HL-60 (cell line): Measurements from ENCODE around the gene COA7.

Experiments used
- GABPA ChIP-seq: IDR thresholded peaks from 2 replicates; pipeline ENCODE4 v1.6.1; 2012; ENCODE audit warnings: low read depth
- POLR2AphosphoS5 ChIP-seq: IDR thresholded peaks from 2 replicates; pipeline ENCODE4 v1.6.1; 2012; ENCODE audit warnings: low read depth
- TF ChIP-seq, protein P1 (sequence below): IDR thresholded peaks from one replicate; pipeline ENCODE4 v1.5.1; 2011; ENCODE audit warnings: low read length, control low read depth, inconsistent platforms; ENCODE audit not compliant: insufficient read depth
- TF ChIP-seq, protein P2 (sequence below): IDR thresholded peaks from 2 replicates; pipeline ENCODE4 v1.6.1; 2012; ENCODE audit warnings: low read depth; ENCODE audit not compliant: insufficient replicate concordance

DNA sequence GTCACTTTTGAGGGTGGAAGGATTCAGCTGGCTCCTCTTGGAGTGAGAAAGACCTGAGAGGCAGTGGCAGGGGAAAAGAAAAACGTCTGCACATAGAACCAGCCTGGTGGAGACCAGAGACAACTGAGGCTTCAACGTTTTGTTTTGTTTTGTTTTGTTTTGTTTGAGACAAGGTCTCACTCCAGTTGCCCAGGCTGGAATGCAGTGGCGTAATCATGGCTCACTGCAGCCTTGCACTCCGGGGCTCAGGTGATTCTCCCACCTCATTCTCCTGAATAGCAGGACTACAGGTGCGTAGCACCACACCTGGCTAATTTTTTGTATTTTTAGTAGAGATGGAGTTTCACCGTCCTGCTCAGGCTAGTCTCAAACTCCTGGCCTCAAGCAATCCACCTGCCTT, 52.9 kb downstream of the COA7 start:
- TF ChIP-seq, protein P1, sequence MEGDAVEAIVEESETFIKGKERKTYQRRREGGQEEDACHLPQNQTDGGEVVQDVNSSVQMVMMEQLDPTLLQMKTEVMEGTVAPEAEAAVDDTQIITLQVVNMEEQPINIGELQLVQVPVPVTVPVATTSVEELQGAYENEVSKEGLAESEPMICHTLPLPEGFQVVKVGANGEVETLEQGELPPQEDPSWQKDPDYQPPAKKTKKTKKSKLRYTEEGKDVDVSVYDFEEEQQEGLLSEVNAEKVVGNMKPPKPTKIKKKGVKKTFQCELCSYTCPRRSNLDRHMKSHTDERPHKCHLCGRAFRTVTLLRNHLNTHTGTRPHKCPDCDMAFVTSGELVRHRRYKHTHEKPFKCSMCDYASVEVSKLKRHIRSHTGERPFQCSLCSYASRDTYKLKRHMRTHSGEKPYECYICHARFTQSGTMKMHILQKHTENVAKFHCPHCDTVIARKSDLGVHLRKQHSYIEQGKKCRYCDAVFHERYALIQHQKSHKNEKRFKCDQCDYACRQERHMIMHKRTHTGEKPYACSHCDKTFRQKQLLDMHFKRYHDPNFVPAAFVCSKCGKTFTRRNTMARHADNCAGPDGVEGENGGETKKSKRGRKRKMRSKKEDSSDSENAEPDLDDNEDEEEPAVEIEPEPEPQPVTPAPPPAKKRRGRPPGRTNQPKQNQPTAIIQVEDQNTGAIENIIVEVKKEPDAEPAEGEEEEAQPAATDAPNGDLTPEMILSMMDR: no peak
- TF ChIP-seq POLR2AphosphoS5 (no peak), GABPA (no peak)
- TF ChIP-seq, protein P2, sequence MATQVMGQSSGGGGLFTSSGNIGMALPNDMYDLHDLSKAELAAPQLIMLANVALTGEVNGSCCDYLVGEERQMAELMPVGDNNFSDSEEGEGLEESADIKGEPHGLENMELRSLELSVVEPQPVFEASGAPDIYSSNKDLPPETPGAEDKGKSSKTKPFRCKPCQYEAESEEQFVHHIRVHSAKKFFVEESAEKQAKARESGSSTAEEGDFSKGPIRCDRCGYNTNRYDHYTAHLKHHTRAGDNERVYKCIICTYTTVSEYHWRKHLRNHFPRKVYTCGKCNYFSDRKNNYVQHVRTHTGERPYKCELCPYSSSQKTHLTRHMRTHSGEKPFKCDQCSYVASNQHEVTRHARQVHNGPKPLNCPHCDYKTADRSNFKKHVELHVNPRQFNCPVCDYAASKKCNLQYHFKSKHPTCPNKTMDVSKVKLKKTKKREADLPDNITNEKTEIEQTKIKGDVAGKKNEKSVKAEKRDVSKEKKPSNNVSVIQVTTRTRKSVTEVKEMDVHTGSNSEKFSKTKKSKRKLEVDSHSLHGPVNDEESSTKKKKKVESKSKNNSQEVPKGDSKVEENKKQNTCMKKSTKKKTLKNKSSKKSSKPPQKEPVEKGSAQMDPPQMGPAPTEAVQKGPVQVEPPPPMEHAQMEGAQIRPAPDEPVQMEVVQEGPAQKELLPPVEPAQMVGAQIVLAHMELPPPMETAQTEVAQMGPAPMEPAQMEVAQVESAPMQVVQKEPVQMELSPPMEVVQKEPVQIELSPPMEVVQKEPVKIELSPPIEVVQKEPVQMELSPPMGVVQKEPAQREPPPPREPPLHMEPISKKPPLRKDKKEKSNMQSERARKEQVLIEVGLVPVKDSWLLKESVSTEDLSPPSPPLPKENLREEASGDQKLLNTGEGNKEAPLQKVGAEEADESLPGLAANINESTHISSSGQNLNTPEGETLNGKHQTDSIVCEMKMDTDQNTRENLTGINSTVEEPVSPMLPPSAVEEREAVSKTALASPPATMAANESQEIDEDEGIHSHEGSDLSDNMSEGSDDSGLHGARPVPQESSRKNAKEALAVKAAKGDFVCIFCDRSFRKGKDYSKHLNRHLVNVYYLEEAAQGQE: no peak
